ENCODE measurements around the gene TMOD3.

Gene TMOD3

GRCh38 chr15:51917493-51917892, 88.0 kb downstream of the TMOD3 start:
- DNase-seq (ENCODE audit: low read depth): peak; percentile 43
- TF ChIP-seq CTCF (conservative IDR thresholded peaks at IDR 0.05; ENCODE audit: control insufficient read depth, insufficient read depth, low read depth, low read length): peak; percentile 42
- H3K4me3 ChIP-seq (ENCODE audit: control insufficient read depth, low read depth, low read length): no peak overlapping the region

GRCh38 chr15:51924156-51925068, 95.0 kb downstream of the TMOD3 start:
- no peak for DNase-seq (ENCODE audit: low read depth)
- no peak overlapping the region for H3K4me3 ChIP-seq (ENCODE audit: control insufficient read depth, low read depth, low read length)
- TF ChIP-seq CTCF (conservative IDR thresholded peaks at IDR 0.05; ENCODE audit: control insufficient read depth, insufficient read depth, low read depth, low read length): no peak

- no peak for DNase-seq (ENCODE audit: low read depth)
- H3K4me3 ChIP-seq (ENCODE audit: control insufficient read depth, low read depth, low read length): no peak overlapping the region
- no peak for TF ChIP-seq CTCF (conservative IDR thresholded peaks at IDR 0.05; ENCODE audit: control insufficient read depth, insufficient read depth, low read depth, low read length)
Measured at GRCh38 chr15:51926809-51927208, 97.4 kb downstream of the TMOD3 start.

GRCh38 chr15:51931016-51931415, 101.6 kb downstream of the TMOD3 start:
- no peak for TF ChIP-seq CTCF (conservative IDR thresholded peaks at IDR 0.05; ENCODE audit: control insufficient read depth, insufficient read depth, low read depth, low read length)
- DNase-seq (ENCODE audit: low read depth): no peak
- no peak overlapping the region for H3K4me3 ChIP-seq (ENCODE audit: control insufficient read depth, low read depth, low read length)

- TF ChIP-seq CTCF (conservative IDR thresholded peaks at IDR 0.05; ENCODE audit: control insufficient read depth, insufficient read depth, low read depth, low read length): no peak
Measured at GRCh38 chr15:51931638-51932037, 102.2 kb downstream of the TMOD3 start.

GRCh38 chr15:51932161-51932560, 102.7 kb downstream of the TMOD3 start:
- no peak overlapping the region for H3K4me3 ChIP-seq (ENCODE audit: control insufficient read depth, low read depth, low read length)
- DNase-seq (ENCODE audit: low read depth): no peak
- no peak for TF ChIP-seq CTCF (conservative IDR thresholded peaks at IDR 0.05; ENCODE audit: control insufficient read depth, insufficient read depth, low read depth, low read length)

More at GRCh38 chr15:51931638-51932037, 102.2 kb downstream of the TMOD3 start:
- H3K4me3 ChIP-seq (ENCODE audit: control insufficient read depth, low read depth, low read length): no peak overlapping the region
- DNase-seq (ENCODE audit: low read depth): peak; percentile 72

All from fibroblast of mammary gland (primary cell).